Neuronal stem cell (in vitro differentiated cells): ENCODE data around the gene DPEP2.
"Not testable (repeated sequence)": the region's sequence is repeated elsewhere in the genome, so short reads cannot be mapped to it uniquely, and the experiment has no call there.

Experiments used
- DNase-seq: peaks from one replicate; pipeline ENCODE4 v3.0.0-alpha.2; 2013; ENCODE audit warnings: low spot score
- H2AFZ ChIP-seq: one replicate; pipeline ENCODE4 v1.6.1; 2013; ENCODE audit warnings: mild to moderate bottlenecking, low read length, inconsistent platforms
- H2AK5ac ChIP-seq: 2 replicates; pipeline ENCODE4 v1.6.1; 2013; ENCODE audit warnings: low read depth, mild to moderate bottlenecking, inconsistent platforms, low read length, moderate library complexity, mixed read lengths
- H2BK120ac ChIP-seq: 2 replicates; pipeline ENCODE4 v1.6.1; 2013; ENCODE audit warnings: low read depth, mild to moderate bottlenecking, inconsistent platforms, low read length, moderate library complexity, mixed read lengths
- H2BK12ac ChIP-seq: one replicate; pipeline ENCODE4 v1.6.1; 2013; ENCODE audit warnings: low read length, inconsistent platforms
- H2BK15ac ChIP-seq: 2 replicates; pipeline ENCODE4 v1.6.1; 2013; ENCODE audit warnings: mild to moderate bottlenecking, low read length, inconsistent platforms, mixed read lengths
- H2BK5ac ChIP-seq: one replicate; pipeline ENCODE4 v1.6.1; 2013; ENCODE audit warnings: inconsistent platforms, mild to moderate bottlenecking, low read length, moderate library complexity
- H3K14ac ChIP-seq: one replicate; pipeline ENCODE4 v1.6.1; 2013; ENCODE audit warnings: low read length, inconsistent platforms
- H3K18ac ChIP-seq: 2 replicates; pipeline ENCODE4 v1.6.1; 2013; ENCODE audit warnings: low read length, inconsistent platforms
- H3K23ac ChIP-seq: 2 replicates; pipeline ENCODE4 v1.6.1; 2013; ENCODE audit warnings: low read depth, mild to moderate bottlenecking, mixed read lengths, low read length, inconsistent platforms; ENCODE audit not compliant: poor library complexity
- H3K27ac ChIP-seq: replicated peaks from 3 replicates; pipeline ENCODE4 v1.5.1; 2013; ENCODE audit warnings: low read length, inconsistent platforms
- H3K27me3 ChIP-seq, 3 experiments: 2 replicates each; pipeline ENCODE4 v1.6.1; 2013; ENCODE audit warnings: low read length in 3 of 3, mild to moderate bottlenecking in 2 of 3, inconsistent platforms in 1 of 3, low read depth in 1 of 3, mixed read lengths in 1 of 3, moderate library complexity in 1 of 3; ENCODE audit not compliant: control insufficient read depth in 3 of 3, insufficient read depth in 3 of 3
- H3K36me3 ChIP-seq, 2 donors: replicated peaks in 1 of 2; 2 replicates each; pipeline ENCODE4 v1.6.1; 2013; ENCODE audit warnings: low read length in 2 of 2; ENCODE audit not compliant: control insufficient read depth in 2 of 2, insufficient read depth in 2 of 2
- H3K4ac ChIP-seq: 2 replicates; pipeline ENCODE4 v1.6.1; 2013; ENCODE audit warnings: inconsistent platforms, mild to moderate bottlenecking, low read length, moderate library complexity
- H3K4me1 ChIP-seq, 2 donors: 1 replicate in 1 of 2; 2 replicates in 1 of 2; pipeline ENCODE4 v1.6.1; 2013; ENCODE audit warnings: low read length in 2 of 2, low read depth in 1 of 2; ENCODE audit not compliant: control insufficient read depth in 2 of 2, insufficient read depth in 1 of 2
- H3K4me2 ChIP-seq: one replicate; pipeline ENCODE4 v1.6.1; 2013; ENCODE audit warnings: mild to moderate bottlenecking, low read length, inconsistent platforms; ENCODE audit not compliant: insufficient read depth, poor library complexity, severe bottlenecking
- H3K4me3 ChIP-seq, 2 donors: 2 replicates each; pipeline ENCODE4 v1.5.1; 2013; ENCODE audit warnings: low read length in 2 of 2, mild to moderate bottlenecking in 2 of 2, inconsistent platforms in 1 of 2, moderate library complexity in 1 of 2
- H3K79me1 ChIP-seq: one replicate; pipeline ENCODE4 v1.6.1; 2013; ENCODE audit warnings: low read depth, mild to moderate bottlenecking, inconsistent platforms, low read length, moderate library complexity
- H3K9ac ChIP-seq: one replicate; pipeline ENCODE4 v1.6.1; 2013; ENCODE audit warnings: mild to moderate bottlenecking, low read depth, low read length, inconsistent platforms; ENCODE audit not compliant: poor library complexity
- H3K9me3 ChIP-seq, 2 donors: replicated peaks in 1 of 2; 2 replicates each; pipeline versions ENCODE3 to v1.6.1; 2013; ENCODE audit warnings: low read length in 2 of 2, mild to moderate bottlenecking in 2 of 2, inconsistent platforms in 1 of 2, low read depth in 1 of 2, mixed read lengths in 1 of 2, moderate library complexity in 1 of 2; ENCODE audit not compliant: control insufficient read depth in 2 of 2, insufficient read depth in 1 of 2
- H4K8ac ChIP-seq: one replicate; pipeline ENCODE4 v1.6.1; 2013; ENCODE audit warnings: low read depth, mild to moderate bottlenecking, inconsistent platforms, low read length, moderate library complexity
- H4K91ac ChIP-seq: one replicate; pipeline ENCODE4 v1.6.1; 2013; ENCODE audit warnings: low read length, low read depth, mild to moderate bottlenecking, inconsistent platforms; ENCODE audit not compliant: poor library complexity
- whole genome bisulfite sequencing, 2 donors: extraction: QIAGEN DNeasy Blood & Tissue Kit; methylation state at CpG; one replicate each; pipeline ENCODE4 v1.1.7; 2013; ENCODE audit warnings: missing lambda C conversion rate in 2 of 2, mixed read lengths in 1 of 2; ENCODE audit not compliant: insufficient read length in 2 of 2, insufficient replicate concordance in 1 of 2; ENCODE audit errors: extremely low coverage in 2 of 2; 5-methylcytosine and 5-hydroxymethylcytosine counted together

DPEP2 gene

GRCh38 chr16:67998231-67998778 is 979 bp downstream of the DPEP2 start:
- H3K4me3 ChIP-seq, H2BK15ac ChIP-seq, H3K18ac ChIP-seq, H3K4me2 ChIP-seq, H2BK5ac ChIP-seq, H3K4me1 ChIP-seq, H3K79me1 ChIP-seq, H2AK5ac ChIP-seq, H3K4ac ChIP-seq, DNase-seq, H3K14ac ChIP-seq, H3K9ac ChIP-seq, H2BK120ac ChIP-seq, H3K27ac ChIP-seq, H4K91ac ChIP-seq, H3K27me3 ChIP-seq, H3K36me3 ChIP-seq, H4K8ac ChIP-seq, H3K9me3 ChIP-seq, H2BK12ac ChIP-seq, H3K23ac ChIP-seq: not testable (repeated sequence)
- peak overlapping the region; percentile 63 for H2AFZ ChIP-seq
- no CpG with 5 or more reads among the region's 36 CpGs for WGBS, 2 donors

DNA sequence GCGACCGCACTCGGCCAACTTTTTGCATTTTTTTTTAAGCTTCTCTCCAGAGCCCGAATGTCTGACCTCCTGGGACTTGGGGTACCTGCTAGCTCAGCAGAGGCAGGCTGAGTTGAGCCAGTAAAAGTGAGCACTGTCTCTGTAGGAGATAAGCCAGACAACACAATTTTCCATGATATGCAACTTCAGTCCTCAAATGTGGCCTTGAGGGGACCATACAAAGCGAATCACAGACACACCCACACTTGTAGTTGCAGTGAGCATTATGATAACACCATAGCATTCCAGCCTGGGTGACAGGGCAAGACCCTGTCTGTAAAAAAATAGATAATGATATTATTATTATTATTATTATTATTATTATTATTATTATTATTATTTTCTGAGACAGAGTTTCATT is 2.6 kb downstream of the DPEP2 start:
- Histone ChIP-seq H3K36me3 (no peaks in the 10 kb centered on the region), H3K27me3 (peaks cover 0 to 17% (median 9%) of the 10 kb centered on the region in 3 experiments), H3K23ac (no peak overlapping the region), H3K4me1 (peaks cover 0 to 3% of the 10 kb centered on the region in 2 donors), H3K79me1 (no peaks in the 10 kb centered on the region), H4K8ac (no peak overlapping the region), H2BK5ac (no peak overlapping the region), H2BK12ac (no peak overlapping the region), H3K4me3 (no peak overlapping the region), H3K9me3 (peaks cover 0 to 4% of the 10 kb centered on the region in 2 donors), H3K4me2 (no peak overlapping the region), H3K4ac (no peak overlapping the region), H2AK5ac (no peak overlapping the region), H2BK15ac (no peak overlapping the region), H2AFZ (no peak overlapping the region), H3K27ac (no peak overlapping the region), H4K91ac (no peak overlapping the region), H3K18ac (no peak overlapping the region), H3K9ac (no peak overlapping the region), H2BK120ac (no peak overlapping the region), H3K14ac (no peak overlapping the region)
- no CpG with 5 or more reads among the region's 5 CpGs for WGBS, 2 donors
- DNase-seq, result no peak

GRCh38 chr16:67995423-67995822 is 3.9 kb downstream of the DPEP2 start:
- Histone ChIP-seq H3K9me3 (peaks cover 0 to 5% of the 10 kb centered on the region in 2 donors), H2BK120ac (no peak overlapping the region), H2BK12ac (no peak overlapping the region), H3K23ac (no peak overlapping the region), H2AK5ac (no peak overlapping the region), H3K36me3 (no peaks in the 10 kb centered on the region), H3K4ac (no peak overlapping the region), H3K4me3 (no peak overlapping the region), H2BK5ac (no peak overlapping the region), H2BK15ac (no peak overlapping the region), H3K14ac (no peak overlapping the region), H3K18ac (no peak overlapping the region), H4K8ac (no peak overlapping the region), H3K27ac (no peak overlapping the region), H3K4me1 (peaks cover 0 to 3% of the 10 kb centered on the region in 2 donors), H2AFZ (no peak overlapping the region), H3K27me3 (peaks cover 0 to 26% (median 9%) of the 10 kb centered on the region in 3 experiments), H3K4me2 (no peak overlapping the region), H4K91ac (no peak overlapping the region), H3K9ac (no peak overlapping the region), H3K79me1 (peaks cover 2% of the 10 kb centered on the region)
- whole genome bisulfite sequencing, 2 donors, result no CpG with 5 or more reads among the region's 5 CpGs
- no peak for DNase-seq

DNA sequence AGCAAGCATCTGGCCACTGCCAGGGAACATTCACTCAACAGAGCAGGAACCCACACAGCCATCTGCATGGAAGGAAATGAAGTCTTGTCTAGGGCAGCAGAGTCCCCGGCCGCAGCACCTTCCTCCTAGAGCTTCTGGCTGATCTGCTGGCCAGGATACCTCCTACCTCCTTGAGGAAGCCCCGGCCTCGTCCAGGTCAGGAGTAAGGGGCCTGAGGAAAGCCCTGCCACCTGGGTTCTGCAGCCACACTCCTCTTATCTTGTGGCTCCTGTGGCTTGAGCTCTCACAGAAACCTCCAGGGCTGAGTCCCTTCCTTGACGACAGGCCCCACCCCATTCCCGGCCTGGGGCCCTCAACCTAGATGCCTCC is 5.3 kb downstream of the DPEP2 start:
- WGBS, 2 donors, result no CpG with 5 or more reads among the region's 6 CpGs
- Histone ChIP-seq H2AFZ (peak overlapping the region; percentile 98), H2BK15ac (peak overlapping the region; percentile 81), H3K27me3 (peaks cover 0 to 34% (median 7%) of the 10 kb centered on the region in 3 experiments)
- not testable (repeated sequence) for DNase-seq, H2AK5ac ChIP-seq, H3K79me1 ChIP-seq, H4K8ac ChIP-seq, H3K4me3 ChIP-seq, H3K9me3 ChIP-seq, H3K18ac ChIP-seq, H3K4me2 ChIP-seq, H3K36me3 ChIP-seq, H3K14ac ChIP-seq, H2BK5ac ChIP-seq, H3K9ac ChIP-seq, H3K4ac ChIP-seq, H3K27ac ChIP-seq, H2BK12ac ChIP-seq, H2BK120ac ChIP-seq, H4K91ac ChIP-seq, H3K23ac ChIP-seq, H3K4me1 ChIP-seq
